SU-DHL-6 (cell line): ENCODE measurements around the gene SVOPL.

Experiments
- CTCF ChIP-seq: fragments of 200-600 bp; sonication (generic); IDR thresholded peaks from one replicate; pipeline ENCODE4 v1.5.1; 2017; ENCODE audit warnings: antibody characterized with exemption, mild to moderate bottlenecking, low read length, moderate library complexity; ENCODE audit not compliant: insufficient read depth, poor library complexity, severe bottlenecking
- EZH2phosphoT487 ChIP-seq: fragments of 200-600 bp; sonication (generic), shearing (Covaris generic); conservative IDR thresholded peaks from 2 replicates; pipeline ENCODE4 v1.6.1; 2018; ENCODE audit warnings: mild to moderate bottlenecking, antibody characterized with exemption, low read length, moderate library complexity, mixed read lengths

- TF ChIP-seq EZH2phosphoT487 (no peak), CTCF (no peak)
These were observed 44.0 kb upstream of the SVOPL start for GRCh38 chr7:138745189-138745588.
